SK-N-SH treated with all-trans-retinoic acid at 6 μM for 48 hours (cell line): ENCODE measurements around the gene OXNAD1.

Experiments used
- ATAC-seq: fragments of 200-7000 bp; cut with Tn5 transposase; 3 replicates; pipeline ENCODE4 v1.9.1; 2020; ENCODE audit warnings: mild to moderate bottlenecking, moderate library complexity
- ARNTL ChIP-seq: fragments of 450-650 bp; formaldehyde crosslinking; IDR thresholded peaks from 2 replicates; pipeline ENCODE4 v1.5.0; 2020; ENCODE audit warnings: low read depth, mild to moderate bottlenecking, moderate library complexity, borderline replicate concordance
- BACH2 ChIP-seq: fragments of 250-450 bp; sonication (Bioruptor Pico); IDR thresholded peaks from 2 replicates; pipeline ENCODE4 v1.9.0; 2021; ENCODE audit warnings: mild to moderate bottlenecking, borderline replicate concordance
- CSDC2 ChIP-seq: fragments of 250-450 bp; sonication (Bioruptor Pico); IDR thresholded peaks from 2 replicates; pipeline ENCODE4 v1.5.0; 2020; ENCODE audit warnings: mild to moderate bottlenecking, moderate library complexity
- ESRRG ChIP-seq: fragments of 250-450 bp; sonication (Bioruptor Pico); IDR thresholded peaks from 2 replicates; pipeline ENCODE4 v1.6.1; 2021; ENCODE audit warnings: mild to moderate bottlenecking
- GLIS3 ChIP-seq: fragments of 250-450 bp; sonication (Bioruptor Pico); IDR thresholded peaks from 2 replicates; pipeline ENCODE4 v1.5.0; 2020; ENCODE audit warnings: mild to moderate bottlenecking, moderate library complexity
- ISL1 ChIP-seq: fragments of 250-450 bp; sonication (Bioruptor Pico); IDR thresholded peaks from 2 replicates; pipeline ENCODE4 v2.1.2; 2022; ENCODE audit warnings: mild to moderate bottlenecking, moderate library complexity
- OSR1 ChIP-seq: fragments of 250-450 bp; sonication (Bioruptor Pico); IDR thresholded peaks from 2 replicates; pipeline ENCODE4 v1.8.0; 2022; ENCODE audit warnings: moderate library complexity, mild to moderate bottlenecking, inconsistent platforms
- PPARA ChIP-seq: fragments of 250-450 bp; sonication (Bioruptor Pico); IDR thresholded peaks from 2 replicates; pipeline ENCODE4 v1.5.0; 2020; ENCODE audit warnings: mild to moderate bottlenecking, borderline replicate concordance
- RARB ChIP-seq: fragments of 250-450 bp; sonication (Bioruptor Pico); IDR thresholded peaks from 2 replicates; pipeline ENCODE4 v1.8.0; 2021; ENCODE audit warnings: mild to moderate bottlenecking, moderate library complexity
- SNAI2 ChIP-seq: fragments of 250-450 bp; sonication (Bioruptor Pico); IDR thresholded peaks from 2 replicates; pipeline ENCODE4 v1.5.0; 2020; ENCODE audit warnings: mild to moderate bottlenecking, moderate library complexity
- TCF4 ChIP-seq: fragments of 250-450 bp; sonication (Bioruptor Pico); IDR thresholded peaks from 2 replicates; pipeline ENCODE4 v1.8.0; 2021; ENCODE audit warnings: mild to moderate bottlenecking, moderate library complexity, borderline replicate concordance
- TOX ChIP-seq: fragments of 250-450 bp; sonication (Bioruptor Pico); IDR thresholded peaks from 2 replicates; pipeline ENCODE4 v1.8.0; 2021; ENCODE audit warnings: mild to moderate bottlenecking, moderate library complexity, borderline replicate concordance
- ZC3H10 ChIP-seq: fragments of 250-450 bp; sonication (Bioruptor Pico); IDR thresholded peaks from 2 replicates; pipeline ENCODE4 v1.5.1; 2021; ENCODE audit warnings: mild to moderate bottlenecking, moderate library complexity
- ZFP3 ChIP-seq: fragments of 250-450 bp; sonication (Bioruptor Pico); IDR thresholded peaks from 2 replicates; pipeline ENCODE4 v1.5.0; 2020; ENCODE audit warnings: mild to moderate bottlenecking, moderate library complexity
- ZFP30 ChIP-seq: fragments of 450-650 bp; formaldehyde crosslinking; IDR thresholded peaks from 2 replicates; pipeline ENCODE4 v1.5.0; 2022; ENCODE audit warnings: mild to moderate bottlenecking, moderate library complexity
- ZNF565 ChIP-seq: fragments of 450-650 bp; formaldehyde crosslinking; conservative IDR thresholded peaks from 2 replicates; pipeline ENCODE4 v1.5.0; 2020; ENCODE audit warnings: low read depth, mild to moderate bottlenecking, moderate library complexity
- ZNF8 ChIP-seq: fragments of 450-650 bp; formaldehyde crosslinking; IDR thresholded peaks from 2 replicates; pipeline ENCODE4 v1.5.0; 2020; ENCODE audit warnings: mild to moderate bottlenecking, moderate library complexity
- TF ChIP-seq, protein P1 (sequence below): fragments of 250-450 bp; sonication (Bioruptor Pico); IDR thresholded peaks from 2 replicates; pipeline ENCODE4 v1.8.0; 2021; ENCODE audit warnings: low read depth, mild to moderate bottlenecking, moderate library complexity, borderline replicate concordance
- TF ChIP-seq, protein P2 (sequence below): fragments of 250-450 bp; sonication (Bioruptor Pico); IDR thresholded peaks from 2 replicates; pipeline ENCODE4 v1.5.0; 2020; ENCODE audit warnings: mild to moderate bottlenecking, moderate library complexity
- TF ChIP-seq, protein P3 (sequence below): fragments of 250-450 bp; sonication (Bioruptor Pico); IDR thresholded peaks from 2 replicates; pipeline ENCODE4 v1.8.0; 2020; ENCODE audit warnings: mild to moderate bottlenecking, moderate library complexity, borderline replicate concordance

OXNAD1 gene

DNA sequence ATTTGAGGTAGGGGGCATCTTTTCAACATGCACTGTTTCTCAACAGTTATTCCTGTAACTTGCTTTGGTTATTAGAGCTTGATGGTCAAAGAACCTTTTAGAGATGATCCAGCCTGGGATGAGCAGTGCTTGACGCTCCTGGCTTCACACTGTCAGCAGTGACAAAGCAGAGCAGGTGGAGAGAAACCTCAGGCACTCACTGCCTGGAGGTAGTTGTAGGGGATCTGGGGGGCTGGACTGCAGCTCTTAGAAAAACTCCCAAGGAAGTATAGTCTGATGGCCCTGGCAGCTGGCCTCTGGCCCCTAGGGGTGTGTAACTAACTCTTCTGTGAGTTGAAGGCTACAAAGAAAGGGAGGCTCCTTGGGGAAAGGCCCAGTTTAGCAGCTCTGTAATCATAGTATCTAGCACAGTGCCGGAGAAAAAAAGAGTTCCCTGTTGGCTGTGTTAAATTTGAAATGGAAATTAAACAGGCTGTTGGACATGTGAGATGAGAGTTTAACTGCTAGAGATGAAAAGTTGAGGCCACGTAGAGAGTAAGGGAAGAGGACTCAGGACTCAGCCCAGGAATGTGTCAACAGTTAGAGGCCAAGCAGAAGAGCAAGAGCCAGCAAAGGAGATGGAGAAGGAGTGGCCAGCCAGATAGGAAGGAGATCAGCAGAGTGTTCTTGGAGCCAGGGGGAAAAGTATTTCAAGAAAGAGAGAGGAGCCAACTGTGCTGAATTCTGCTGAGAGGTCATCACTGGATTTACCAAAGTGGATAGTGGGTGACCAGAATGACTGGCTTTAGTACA lies 14.2 kb downstream of the OXNAD1 start:
- no peak for ATAC-seq
- TF ChIP-seq ZFP3 (CRISPR knock-in tag) (no peak), PPARA (no peak), CSDC2 (CRISPR knock-in tag) (no peak), ESRRG (CRISPR knock-in tag) (no peak), ZNF8 (CRISPR knock-in tag) (no peak), ARNTL (CRISPR knock-in tag) (no peak), OSR1 (CRISPR knock-in tag) (no peak), SNAI2 (CRISPR knock-in tag) (no peak), TCF4 (CRISPR knock-in tag) (no peak), TOX (CRISPR knock-in tag) (no peak), ISL1 (CRISPR knock-in tag) (no peak)
- TF ChIP-seq, protein P1, sequence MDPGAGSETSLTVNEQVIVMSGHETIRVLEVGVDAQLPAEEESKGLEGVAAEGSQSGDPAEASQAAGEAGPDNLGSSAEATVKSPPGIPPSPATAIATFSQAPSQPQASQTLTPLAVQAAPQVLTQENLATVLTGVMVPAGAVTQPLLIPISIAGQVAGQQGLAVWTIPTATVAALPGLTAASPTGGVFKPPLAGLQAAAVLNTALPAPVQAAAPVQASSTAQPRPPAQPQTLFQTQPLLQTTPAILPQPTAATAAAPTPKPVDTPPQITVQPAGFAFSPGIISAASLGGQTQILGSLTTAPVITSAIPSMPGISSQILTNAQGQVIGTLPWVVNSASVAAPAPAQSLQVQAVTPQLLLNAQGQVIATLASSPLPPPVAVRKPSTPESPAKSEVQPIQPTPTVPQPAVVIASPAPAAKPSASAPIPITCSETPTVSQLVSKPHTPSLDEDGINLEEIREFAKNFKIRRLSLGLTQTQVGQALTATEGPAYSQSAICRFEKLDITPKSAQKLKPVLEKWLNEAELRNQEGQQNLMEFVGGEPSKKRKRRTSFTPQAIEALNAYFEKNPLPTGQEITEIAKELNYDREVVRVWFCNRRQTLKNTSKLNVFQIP (CRISPR knock-in tag), result no peak

DNA sequence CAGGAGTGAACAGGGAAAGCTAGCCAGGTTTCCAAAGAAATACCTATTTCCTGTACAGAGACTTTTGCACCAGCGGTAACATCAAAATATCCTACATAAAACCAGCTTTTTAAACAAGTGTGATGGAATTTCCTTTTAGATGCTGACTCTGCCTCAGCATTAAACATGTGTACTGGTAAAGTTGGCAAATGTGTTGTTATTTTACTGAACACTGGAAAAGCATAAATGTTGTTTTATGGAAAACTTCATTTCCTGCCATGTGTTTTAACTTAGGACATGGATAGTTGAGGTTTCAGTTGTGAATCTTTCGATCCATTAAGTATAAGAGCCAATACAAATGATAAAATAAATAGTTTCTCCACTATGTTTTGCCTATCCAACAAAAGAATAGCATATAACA lies 15.7 kb downstream of the OXNAD1 start:
- TF ChIP-seq ZNF565 (CRISPR knock-in tag) (no peak), GLIS3 (CRISPR knock-in tag) (no peak)
- ATAC-seq, result no peak

DNA sequence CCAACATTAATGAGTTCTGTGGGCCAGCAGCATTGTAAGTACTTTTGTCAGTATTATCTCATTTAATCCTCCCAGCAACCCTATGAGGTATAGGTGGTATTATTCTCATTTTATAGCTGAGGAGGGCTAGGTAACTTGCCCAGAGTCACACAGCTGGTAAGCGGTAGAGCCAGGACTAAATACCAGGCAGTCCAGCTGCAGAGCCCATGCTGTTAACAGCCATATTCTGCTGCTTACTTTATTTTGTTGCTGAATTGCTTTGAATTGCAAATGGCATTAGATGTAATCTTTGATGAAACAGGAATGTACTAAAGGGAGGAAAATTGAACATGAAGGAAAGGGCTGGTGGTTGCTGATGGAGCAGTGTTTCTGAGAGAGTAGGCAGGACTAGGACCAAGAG lies 19.6 kb downstream of the OXNAD1 start:
- TF ChIP-seq ZC3H10 (CRISPR knock-in tag) (no peak), PPARA (no peak)
- no peak for ATAC-seq

DNA sequence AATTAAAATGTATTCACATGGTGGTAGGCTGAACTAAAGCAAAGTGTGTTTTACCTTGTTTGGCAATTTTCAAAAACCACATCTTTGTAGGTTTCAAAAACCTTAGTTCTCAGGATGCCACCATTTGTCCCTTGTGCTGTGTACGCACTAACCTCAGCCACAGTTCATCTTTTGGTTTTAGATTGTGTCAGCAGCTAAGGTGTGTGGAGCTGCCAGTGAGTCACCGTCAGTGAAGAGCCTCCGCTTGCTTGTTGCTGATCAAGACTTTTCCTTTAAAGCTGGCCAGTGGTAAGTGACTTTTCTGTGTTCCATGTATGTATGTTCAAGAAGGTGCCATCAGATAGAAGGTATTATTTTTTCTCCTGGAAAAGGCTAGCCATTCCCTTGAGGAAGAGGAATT lies 21.1 kb downstream of the OXNAD1 start:
- TF ChIP-seq OSR1 (CRISPR knock-in tag) (no peak), ZFP30 (no peak), ISL1 (CRISPR knock-in tag) (no peak)
- TF ChIP-seq, protein P2, sequence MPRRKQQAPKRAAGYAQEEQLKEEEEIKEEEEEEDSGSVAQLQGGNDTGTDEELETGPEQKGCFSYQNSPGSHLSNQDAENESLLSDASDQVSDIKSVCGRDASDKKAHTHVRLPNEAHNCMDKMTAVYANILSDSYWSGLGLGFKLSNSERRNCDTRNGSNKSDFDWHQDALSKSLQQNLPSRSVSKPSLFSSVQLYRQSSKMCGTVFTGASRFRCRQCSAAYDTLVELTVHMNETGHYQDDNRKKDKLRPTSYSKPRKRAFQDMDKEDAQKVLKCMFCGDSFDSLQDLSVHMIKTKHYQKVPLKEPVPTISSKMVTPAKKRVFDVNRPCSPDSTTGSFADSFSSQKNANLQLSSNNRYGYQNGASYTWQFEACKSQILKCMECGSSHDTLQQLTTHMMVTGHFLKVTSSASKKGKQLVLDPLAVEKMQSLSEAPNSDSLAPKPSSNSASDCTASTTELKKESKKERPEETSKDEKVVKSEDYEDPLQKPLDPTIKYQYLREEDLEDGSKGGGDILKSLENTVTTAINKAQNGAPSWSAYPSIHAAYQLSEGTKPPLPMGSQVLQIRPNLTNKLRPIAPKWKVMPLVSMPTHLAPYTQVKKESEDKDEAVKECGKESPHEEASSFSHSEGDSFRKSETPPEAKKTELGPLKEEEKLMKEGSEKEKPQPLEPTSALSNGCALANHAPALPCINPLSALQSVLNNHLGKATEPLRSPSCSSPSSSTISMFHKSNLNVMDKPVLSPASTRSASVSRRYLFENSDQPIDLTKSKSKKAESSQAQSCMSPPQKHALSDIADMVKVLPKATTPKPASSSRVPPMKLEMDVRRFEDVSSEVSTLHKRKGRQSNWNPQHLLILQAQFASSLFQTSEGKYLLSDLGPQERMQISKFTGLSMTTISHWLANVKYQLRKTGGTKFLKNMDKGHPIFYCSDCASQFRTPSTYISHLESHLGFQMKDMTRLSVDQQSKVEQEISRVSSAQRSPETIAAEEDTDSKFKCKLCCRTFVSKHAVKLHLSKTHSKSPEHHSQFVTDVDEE (CRISPR knock-in tag), result no peak
- ATAC-seq, result no peak

DNA sequence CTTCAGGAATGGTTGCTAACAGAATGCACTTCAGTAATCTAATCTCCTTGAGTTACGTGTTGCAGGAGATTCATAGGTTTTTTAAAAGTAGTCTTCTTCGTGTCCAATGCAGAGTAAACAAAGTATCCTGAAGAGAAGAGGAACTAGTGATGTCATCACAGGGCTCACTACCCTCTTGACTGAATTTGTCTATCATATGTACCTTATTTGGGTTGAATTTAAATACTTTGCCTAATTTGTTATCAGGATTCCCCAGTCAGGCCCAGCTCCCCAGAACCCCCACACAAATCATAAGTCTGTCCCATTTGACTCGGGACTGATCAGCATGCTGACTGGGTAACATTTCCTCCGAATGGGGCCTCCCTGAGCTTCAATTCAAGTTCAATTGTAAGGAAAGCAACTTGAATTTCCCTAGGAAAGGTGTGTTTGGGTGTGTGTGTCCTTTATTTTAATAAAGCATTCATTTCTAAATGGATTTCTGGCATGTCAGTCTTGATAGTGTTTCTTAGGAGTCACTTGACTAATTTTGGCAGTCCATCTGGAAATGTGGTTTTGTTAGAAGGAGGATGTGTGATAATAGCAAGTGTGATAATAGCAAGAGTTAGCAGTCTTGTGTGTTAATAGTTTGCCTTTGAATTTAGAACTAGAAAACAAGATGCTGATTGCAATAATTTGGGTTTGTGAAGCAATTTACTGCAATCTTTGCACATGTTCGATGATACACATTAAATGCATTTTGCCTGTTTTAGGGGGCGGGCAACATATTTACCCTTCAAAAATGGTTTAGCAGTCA lies 21.9 kb downstream of the OXNAD1 start:
- no peak for ATAC-seq
- no peak for TF ChIP-seq ZNF565 (CRISPR knock-in tag)
- TF ChIP-seq GLIS3 (CRISPR knock-in tag), result no peak
- no peak for TF ChIP-seq PPARA
- TF ChIP-seq ISL1 (CRISPR knock-in tag), result no peak
- no peak for TF ChIP-seq ZC3H10 (CRISPR knock-in tag)

DNA sequence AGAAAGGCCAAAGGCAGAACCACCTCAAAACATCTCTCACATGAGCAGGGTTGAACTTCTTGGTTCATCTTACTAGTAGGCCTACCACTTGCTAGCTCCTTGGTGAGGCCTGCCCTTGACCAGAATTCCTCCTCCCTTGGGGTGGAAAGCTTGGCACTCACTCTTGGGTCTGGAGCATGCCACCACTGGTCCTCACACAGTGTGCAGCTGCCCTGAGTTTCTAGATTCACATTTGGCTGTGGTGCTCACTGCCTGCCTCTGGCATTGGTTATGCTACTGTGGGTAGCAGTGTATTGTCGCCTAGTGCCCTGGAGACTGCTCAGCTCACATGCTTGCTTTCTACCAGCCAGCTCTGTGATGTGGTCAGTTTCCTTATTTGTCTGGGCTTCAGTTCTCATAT lies 23.7 kb downstream of the OXNAD1 start:
- no peak for TF ChIP-seq BACH2
- TF ChIP-seq, protein P3, sequence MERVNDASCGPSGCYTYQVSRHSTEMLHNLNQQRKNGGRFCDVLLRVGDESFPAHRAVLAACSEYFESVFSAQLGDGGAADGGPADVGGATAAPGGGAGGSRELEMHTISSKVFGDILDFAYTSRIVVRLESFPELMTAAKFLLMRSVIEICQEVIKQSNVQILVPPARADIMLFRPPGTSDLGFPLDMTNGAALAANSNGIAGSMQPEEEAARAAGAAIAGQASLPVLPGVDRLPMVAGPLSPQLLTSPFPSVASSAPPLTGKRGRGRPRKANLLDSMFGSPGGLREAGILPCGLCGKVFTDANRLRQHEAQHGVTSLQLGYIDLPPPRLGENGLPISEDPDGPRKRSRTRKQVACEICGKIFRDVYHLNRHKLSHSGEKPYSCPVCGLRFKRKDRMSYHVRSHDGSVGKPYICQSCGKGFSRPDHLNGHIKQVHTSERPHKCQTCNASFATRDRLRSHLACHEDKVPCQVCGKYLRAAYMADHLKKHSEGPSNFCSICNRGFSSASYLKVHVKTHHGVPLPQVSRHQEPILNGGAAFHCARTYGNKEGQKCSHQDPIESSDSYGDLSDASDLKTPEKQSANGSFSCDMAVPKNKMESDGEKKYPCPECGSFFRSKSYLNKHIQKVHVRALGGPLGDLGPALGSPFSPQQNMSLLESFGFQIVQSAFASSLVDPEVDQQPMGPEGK, result no peak
- no peak for TF ChIP-seq PPARA
- no peak for TF ChIP-seq ZNF8 (CRISPR knock-in tag)
- TF ChIP-seq, protein P2 (CRISPR knock-in tag), result no peak
- no peak for TF ChIP-seq ZC3H10 (CRISPR knock-in tag)
- no peak for TF ChIP-seq GLIS3 (CRISPR knock-in tag)
- TF ChIP-seq TOX (CRISPR knock-in tag), result no peak
- no peak for TF ChIP-seq ZFP30
- no peak for TF ChIP-seq SNAI2 (CRISPR knock-in tag)
- no peak for TF ChIP-seq ISL1 (CRISPR knock-in tag)
- TF ChIP-seq RARB (CRISPR knock-in tag), result no peak
- no peak for TF ChIP-seq ZFP3 (CRISPR knock-in tag)
- TF ChIP-seq ZNF565 (CRISPR knock-in tag), result no peak
- TF ChIP-seq CSDC2 (CRISPR knock-in tag), result no peak
- TF ChIP-seq TCF4 (CRISPR knock-in tag), result no peak
- ATAC-seq, result no peak
